ENCODE measurements around the gene SAP30. TPM values are rescaled to one million over a fixed set of nuclear protein-coding genes. Genes with fewer than 3 reads are reported as not detected.

The SAP30 gene
- total RNA-seq, 1 donor from 2014 or later, result 37.4 TPM

GRCh38 chr4:173426064-173426463 is 55.3 kb downstream of the SAP30 start:
- Mint-ChIP-seq H3K27me3 (ENCODE audit: low read depth) (peaks cover 2% of the 10 kb centered on the region), H3K27ac (no peak overlapping the region), H3K36me3 (ENCODE audit: low read depth) (no peaks in the 10 kb centered on the region), H3K4me3 (ENCODE audit: low read depth) (no peak overlapping the region), H3K9me3 (no peaks in the 10 kb centered on the region), H3K4me1 (ENCODE audit: low read depth) (peaks cover 14% of the 10 kb centered on the region)
- intact Hi-C loops (cut with micrococcal nuclease), result no loop called here
- no peak for DNase-seq (ENCODE audit: low spot score)

Other genes with a start within 250 kb of the SAP30 start
- 28.9 and 33.1 TPM in 2 replicates for gene GALNT7, start 202.1 kb upstream of the SAP30 start, total RNA-seq
- gene HMGB2, start 36.6 kb upstream of the SAP30 start, total RNA-seq, result 380 and 393 TPM in 2 replicates
- gene SCRG1, start 28.2 kb downstream of the SAP30 start, total RNA-seq, result not detected in 2 replicates
- gene HAND2, start 159.3 kb downstream of the SAP30 start, total RNA-seq, result not detected in 2 replicates